Right lobe of liver (tissue), 4 donors: ENCODE results near the gene ALOX12.

Experiments
- POLR2A ChIP-seq: fragments of 450-650 bp; IDR thresholded peaks from one replicate; pipeline ENCODE4 v1.6.1; 2017; ENCODE audit warnings: antibody characterized with exemption, mild to moderate bottlenecking
- TF ChIP-seq, protein P1 (sequence below), 4 donors: fragments of 200-600 bp in 3 of 4; fragments of 450-650 bp in 1 of 4; IDR thresholded peaks; one replicate each; pipeline versions ENCODE4 v1.5.1 to v1.8.0; 2016 to 2022; ENCODE audit warnings: antibody characterized with exemption in 4 of 4, mild to moderate bottlenecking in 2 of 4
- donor health status: DM: no; HTN: no; CAD: no.
- donor health status: DM: no; HTN: no; CAD: no.
- donor health status: DM: no; HTN: yes; CAD: no.

DNA sequence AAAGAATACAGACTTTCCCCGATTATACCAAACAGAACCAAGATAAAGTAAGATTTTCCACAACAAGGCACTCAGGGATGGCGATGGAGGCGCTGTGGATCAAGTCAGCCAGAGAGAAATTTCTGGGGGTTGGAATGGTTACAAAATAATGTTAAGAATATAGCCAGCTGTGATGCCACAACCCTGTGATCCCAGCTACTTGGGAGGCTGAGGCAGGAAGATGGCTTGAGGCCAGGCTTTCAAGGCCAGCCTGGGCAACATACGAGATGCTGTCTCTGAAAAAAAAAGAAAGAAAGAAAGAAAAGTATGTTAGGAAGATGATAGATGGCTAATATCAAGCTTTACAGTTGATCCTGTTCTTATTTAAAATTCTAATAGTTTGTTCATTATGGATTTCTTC is 10.6 kb upstream of the ALOX12 start:
- TF ChIP-seq, protein P1, sequence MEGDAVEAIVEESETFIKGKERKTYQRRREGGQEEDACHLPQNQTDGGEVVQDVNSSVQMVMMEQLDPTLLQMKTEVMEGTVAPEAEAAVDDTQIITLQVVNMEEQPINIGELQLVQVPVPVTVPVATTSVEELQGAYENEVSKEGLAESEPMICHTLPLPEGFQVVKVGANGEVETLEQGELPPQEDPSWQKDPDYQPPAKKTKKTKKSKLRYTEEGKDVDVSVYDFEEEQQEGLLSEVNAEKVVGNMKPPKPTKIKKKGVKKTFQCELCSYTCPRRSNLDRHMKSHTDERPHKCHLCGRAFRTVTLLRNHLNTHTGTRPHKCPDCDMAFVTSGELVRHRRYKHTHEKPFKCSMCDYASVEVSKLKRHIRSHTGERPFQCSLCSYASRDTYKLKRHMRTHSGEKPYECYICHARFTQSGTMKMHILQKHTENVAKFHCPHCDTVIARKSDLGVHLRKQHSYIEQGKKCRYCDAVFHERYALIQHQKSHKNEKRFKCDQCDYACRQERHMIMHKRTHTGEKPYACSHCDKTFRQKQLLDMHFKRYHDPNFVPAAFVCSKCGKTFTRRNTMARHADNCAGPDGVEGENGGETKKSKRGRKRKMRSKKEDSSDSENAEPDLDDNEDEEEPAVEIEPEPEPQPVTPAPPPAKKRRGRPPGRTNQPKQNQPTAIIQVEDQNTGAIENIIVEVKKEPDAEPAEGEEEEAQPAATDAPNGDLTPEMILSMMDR (IDR thresholded peaks at IDR 0.05) = no peak
- TF ChIP-seq POLR2A = no peak
